ENCODE results near the gene TBC1D23. TPM values are rescaled to one million over a fixed set of nuclear protein-coding genes. Genes with fewer than 3 reads are reported as not detected.

The TBC1D23 gene
- total and polyA plus RNA-seq, 9 of the 15 experiments (the other 6 are each of a cell fraction or from before 2014, with no cell fraction given): 23.4 to 85.8 (median 43.7) TPM

DNA sequence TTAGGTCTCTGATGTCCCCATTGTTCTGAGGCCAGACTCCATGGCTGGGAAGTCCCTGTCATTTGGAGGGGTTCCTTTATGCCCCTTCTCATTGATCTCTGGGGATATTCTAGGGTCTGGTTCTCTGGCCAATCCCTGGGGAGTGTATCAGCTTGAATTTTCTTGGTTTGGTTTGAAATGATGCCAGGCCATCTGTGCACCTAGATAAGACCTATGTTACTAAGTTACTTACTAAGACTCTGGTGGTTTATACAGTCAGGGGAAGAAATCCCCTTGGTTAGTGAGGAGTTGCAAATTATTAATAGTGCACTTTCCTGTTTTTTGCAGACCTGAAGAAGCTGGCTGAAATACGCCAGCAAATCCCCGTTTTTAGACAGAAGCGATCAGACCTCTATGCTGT is 94.1 kb downstream of the TBC1D23 start:
- Histone ChIP-seq H3K4me1 (replicated peaks in 1 of 2; ENCODE audit: control insufficient read depth in 2 of 2, insufficient read depth in 2 of 2, low read length in 2 of 2) (no peaks in the 10 kb centered on the region; a peak in 2 of 5 replicates), H3K27me3 (ENCODE audit: control insufficient read depth in 2 of 2, insufficient read depth in 2 of 2, low read length in 2 of 2) (no peaks in the 10 kb centered on the region), H3K4me2 (ENCODE audit: insufficient read depth, low read length) (no peak overlapping the region), H3K9me1 (ENCODE audit: control insufficient read depth, insufficient read depth, low read length) (no peaks in the 10 kb centered on the region), H3K4me3 (no peak overlapping the region), H3K9me3 (replicated peaks; ENCODE audit: control insufficient read depth, insufficient read depth, low read depth, low read length) (no peaks in the 10 kb centered on the region), H3K27ac (ENCODE audit: extremely low read depth, low read depth, low read length) (no peak overlapping the region), H3K36me3 (ENCODE audit: control insufficient read depth, insufficient read depth, low read length) (peaks cover 17% of the 10 kb centered on the region; the same call in 2 of the 3 replicates), H4K20me1 (replicated peaks; ENCODE audit: control insufficient read depth, insufficient read depth, low read length) (no peaks in the 10 kb centered on the region), H3K79me2 (ENCODE audit: control insufficient read depth, insufficient read depth, low read length) (no peaks in the 10 kb centered on the region), H2AFZ (ENCODE audit: low read depth, low read length) (no peak overlapping the region), H3K9ac (ENCODE audit: insufficient read depth in 1 of 2, low read depth in 2 of 2, low read length in 2 of 2) (no peak overlapping the region)
- ChIA-PET POLR2A (interaction anchor here (1.0 to 1.6 kb wide), 3 partner anchors 9 to 47 kb away, joined by 3 to 7 read pairs (median 3); partner anchors contain the start of genes LNP1 and TOMM70), CTCF (ENCODE audit: low intra/inter-chr PET ratio) (no interaction called here)
- WGBS (ENCODE audit: insufficient coverage, low coverage, missing lambda C conversion rate): 83% methylated on average over 3 of the region's 3 CpGs
- TF ChIP-seq ZNF436 (CRISPR knock-in tag; IDR thresholded peaks at IDR 0.05) (no peak), THRAP3 (IDR thresholded peaks at IDR 0.05; ENCODE audit: borderline replicate concordance) (no peak), ZNF830 (CRISPR knock-in tag; IDR thresholded peaks at IDR 0.05) (no peak), TCF3 (CRISPR knock-in tag; IDR thresholded peaks at IDR 0.05) (peak; percentile 21; the same call in 1 of the 2 replicates), DPF2 (IDR thresholded peaks at IDR 0.05) (no peak), MLX (CRISPR knock-in tag; conservative IDR thresholded peaks at IDR 0.05) (no peak), ERF (CRISPR knock-in tag; IDR thresholded peaks at IDR 0.05) (no peak), ZNF717 (CRISPR knock-in tag; IDR thresholded peaks at IDR 0.05) (no peak), ETV6 (IDR thresholded peaks at IDR 0.05; ENCODE audit: borderline replicate concordance in 1 of 2, low read depth in 2 of 2, low read length in 1 of 2) (no peak), ETV6 (CRISPR knock-in tag; IDR thresholded peaks at IDR 0.05; ENCODE audit: borderline replicate concordance) (no peak), ZNF76 (CRISPR knock-in tag; IDR thresholded peaks at IDR 0.05; ENCODE audit: borderline replicate concordance) (no peak), CBFA2T3 (IDR thresholded peaks at IDR 0.05) (peak; percentile 22; the same call in 1 of the 2 replicates), HNRNPL (IDR thresholded peaks at IDR 0.05; ENCODE audit: low read depth, low read length) (no peak), NFIC (IDR thresholded peaks at IDR 0.05) (peak; percentile 38; the same call in 1 of the 2 replicates)
- TF ChIP-seq, protein P1, sequence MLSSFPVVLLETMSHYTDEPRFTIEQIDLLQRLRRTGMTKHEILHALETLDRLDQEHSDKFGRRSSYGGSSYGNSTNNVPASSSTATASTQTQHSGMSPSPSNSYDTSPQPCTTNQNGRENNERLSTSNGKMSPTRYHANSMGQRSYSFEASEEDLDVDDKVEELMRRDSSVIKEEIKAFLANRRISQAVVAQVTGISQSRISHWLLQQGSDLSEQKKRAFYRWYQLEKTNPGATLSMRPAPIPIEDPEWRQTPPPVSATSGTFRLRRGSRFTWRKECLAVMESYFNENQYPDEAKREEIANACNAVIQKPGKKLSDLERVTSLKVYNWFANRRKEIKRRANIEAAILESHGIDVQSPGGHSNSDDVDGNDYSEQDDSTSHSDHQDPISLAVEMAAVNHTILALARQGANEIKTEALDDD (IDR thresholded peaks at IDR 0.05): 0 out of 2 replicates have a peak, but pooled peaks have one; percentile 36
- FAIRE-seq (no peak), ATAC-seq (no peak), DNase-seq (ENCODE audit: extremely low read depth in 1 of 4, low spot score in 3 of 4) (no peak)
- in situ Hi-C loops (cut with MboI): no loop called here
- BruUV-seq (replicated peaks): no TSS peak
- intact Hi-C loops (cut with micrococcal nuclease): no loop called here

All from K562 (cell line).